GM12873 (cell line): ENCODE results near the gene GNG5.

ENCODE experiments used
- TF ChIP-seq, protein P1 (sequence below): IDR thresholded peaks from 2 replicates; pipeline ENCODE4 v1.5.1; 2012; ENCODE audit warnings: low read depth, mild to moderate bottlenecking, moderate library complexity, low read length, control low read depth; ENCODE audit not compliant: insufficient read depth; ENCODE audit errors: missing control alignments

GNG5 gene

DNA sequence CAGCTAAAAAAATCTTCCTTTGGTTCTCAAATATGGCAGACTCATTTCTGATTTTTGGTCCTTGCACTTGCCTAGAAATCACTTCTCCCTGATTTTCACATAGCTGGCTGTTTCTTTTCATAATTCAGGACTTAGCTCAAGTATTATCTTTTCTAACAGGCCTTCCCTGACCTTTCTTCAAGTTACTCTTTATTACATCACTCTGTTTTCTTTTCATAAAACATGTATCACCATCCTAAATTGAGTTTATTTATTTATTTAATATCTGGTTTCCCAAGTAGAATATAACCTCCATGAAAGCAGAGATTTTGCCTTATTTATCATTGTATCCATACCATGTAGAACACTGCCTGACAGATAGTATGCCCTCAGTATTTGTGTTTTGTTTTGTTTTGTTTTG is 18.2 kb upstream of the GNG5 start:
- TF ChIP-seq, protein P1, sequence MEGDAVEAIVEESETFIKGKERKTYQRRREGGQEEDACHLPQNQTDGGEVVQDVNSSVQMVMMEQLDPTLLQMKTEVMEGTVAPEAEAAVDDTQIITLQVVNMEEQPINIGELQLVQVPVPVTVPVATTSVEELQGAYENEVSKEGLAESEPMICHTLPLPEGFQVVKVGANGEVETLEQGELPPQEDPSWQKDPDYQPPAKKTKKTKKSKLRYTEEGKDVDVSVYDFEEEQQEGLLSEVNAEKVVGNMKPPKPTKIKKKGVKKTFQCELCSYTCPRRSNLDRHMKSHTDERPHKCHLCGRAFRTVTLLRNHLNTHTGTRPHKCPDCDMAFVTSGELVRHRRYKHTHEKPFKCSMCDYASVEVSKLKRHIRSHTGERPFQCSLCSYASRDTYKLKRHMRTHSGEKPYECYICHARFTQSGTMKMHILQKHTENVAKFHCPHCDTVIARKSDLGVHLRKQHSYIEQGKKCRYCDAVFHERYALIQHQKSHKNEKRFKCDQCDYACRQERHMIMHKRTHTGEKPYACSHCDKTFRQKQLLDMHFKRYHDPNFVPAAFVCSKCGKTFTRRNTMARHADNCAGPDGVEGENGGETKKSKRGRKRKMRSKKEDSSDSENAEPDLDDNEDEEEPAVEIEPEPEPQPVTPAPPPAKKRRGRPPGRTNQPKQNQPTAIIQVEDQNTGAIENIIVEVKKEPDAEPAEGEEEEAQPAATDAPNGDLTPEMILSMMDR, result no peak

DNA sequence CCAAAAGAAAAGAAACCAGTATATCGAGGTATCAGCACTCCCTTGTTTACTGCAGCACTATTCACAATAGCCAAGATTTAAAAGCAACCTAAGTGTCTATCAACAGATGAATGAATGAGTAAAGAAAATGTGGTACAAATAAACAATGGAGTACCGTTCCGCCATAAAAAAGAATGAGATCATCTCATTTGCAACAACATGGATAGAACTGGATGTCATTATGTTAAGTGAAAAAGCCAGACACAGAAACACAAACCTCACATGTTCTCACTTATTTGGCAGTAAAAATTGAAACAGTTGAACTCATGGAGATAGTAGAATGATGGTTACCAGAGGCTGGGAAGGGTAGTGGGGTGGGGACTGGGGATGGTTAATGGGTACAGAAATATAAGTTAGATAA is 4.3 kb upstream of the GNG5 start:
- TF ChIP-seq, protein P1, result no peak

DNA sequence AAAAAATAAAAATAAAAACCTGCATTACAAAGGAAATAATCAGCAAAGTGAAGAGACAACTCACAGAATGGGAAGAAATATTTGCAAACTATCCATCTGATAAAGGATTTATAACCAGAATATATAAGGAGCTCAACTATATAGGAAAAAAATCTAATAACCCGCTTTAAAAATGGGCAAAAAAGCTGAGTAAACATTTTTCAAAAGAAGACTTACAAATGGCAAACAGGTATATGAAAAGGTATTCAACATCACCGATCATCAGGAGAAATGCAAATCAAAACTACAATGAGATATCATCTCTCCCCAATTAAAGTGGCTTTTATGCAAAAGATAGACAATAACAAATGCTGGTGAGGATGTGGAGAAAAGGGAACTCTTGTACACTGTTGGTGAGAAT is 3.8 kb upstream of the GNG5 start:
- TF ChIP-seq, protein P1, result no peak

DNA sequence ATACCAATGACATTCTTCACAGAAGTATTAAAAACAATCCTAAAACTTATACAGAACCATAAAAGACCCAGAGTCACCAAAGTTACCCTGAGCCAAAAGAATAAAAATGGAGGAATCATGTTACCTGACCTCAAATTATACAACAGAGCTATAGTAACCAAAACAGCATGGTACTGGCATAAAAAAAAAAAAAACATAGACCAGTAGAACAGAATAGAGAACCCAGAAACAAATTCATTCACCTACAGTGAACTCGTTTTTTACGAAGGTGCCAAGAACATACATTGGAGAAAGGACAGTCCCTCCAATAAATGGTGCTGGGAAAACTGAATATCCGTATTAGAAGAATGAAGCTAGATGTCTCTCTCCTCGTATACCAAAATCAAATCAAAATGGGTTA is 2.6 kb upstream of the GNG5 start:
- TF ChIP-seq, protein P1, result no peak

DNA sequence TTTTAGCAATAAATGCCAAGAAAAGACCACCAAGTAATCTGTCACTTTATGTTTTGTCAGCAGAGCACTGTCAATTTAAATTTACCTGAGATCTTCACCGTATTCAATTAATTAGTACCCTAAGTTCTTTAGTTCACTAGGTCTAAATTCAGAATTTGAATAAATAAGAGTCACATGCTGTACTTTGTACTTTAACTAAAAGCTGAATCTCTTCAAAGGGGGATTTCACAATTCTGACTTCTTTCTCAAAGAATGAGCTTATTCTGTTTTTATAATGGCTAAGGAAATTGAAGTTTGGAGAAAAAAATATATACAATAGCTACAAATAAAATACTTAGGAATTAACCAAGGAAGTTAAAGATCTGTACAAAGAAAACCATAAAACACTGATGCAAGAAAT is 2.1 kb upstream of the GNG5 start:
- TF ChIP-seq, protein P1, result no peak

DNA sequence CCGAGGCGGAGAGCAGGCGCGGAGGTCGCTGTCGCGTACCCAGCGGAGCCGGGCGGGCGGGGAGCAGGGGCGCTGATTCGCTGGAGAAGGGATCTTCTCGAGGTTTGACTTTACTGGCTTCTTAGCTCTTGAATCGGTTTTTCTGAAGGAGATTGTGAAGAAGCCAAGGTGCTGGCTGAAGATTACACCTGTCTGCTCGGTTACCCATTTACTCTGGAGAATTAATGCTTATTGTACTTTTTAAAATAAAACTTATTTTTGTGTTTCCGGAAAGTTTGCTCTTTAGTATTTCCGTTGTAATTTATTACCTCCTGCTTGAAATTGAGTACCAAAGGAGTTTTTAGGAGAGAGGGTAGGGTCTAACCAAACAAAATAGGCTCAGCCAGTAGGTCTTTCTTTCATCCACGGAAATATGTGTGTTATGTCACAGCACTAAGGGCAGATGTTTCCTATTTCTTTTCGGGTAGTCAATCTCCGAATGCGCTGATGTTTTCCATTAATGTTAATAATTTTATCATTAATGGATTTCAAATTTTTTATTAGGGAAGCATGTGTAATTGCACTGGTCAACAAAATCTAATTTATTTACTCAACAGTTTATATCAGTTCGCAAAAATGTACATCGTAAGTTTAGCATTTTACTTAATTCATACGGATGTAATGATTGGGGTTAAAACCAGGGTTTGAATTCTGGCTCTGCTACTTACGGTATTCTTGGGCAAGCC is 510 bp upstream of the GNG5 start:
- TF ChIP-seq, protein P1, result no peak

DNA sequence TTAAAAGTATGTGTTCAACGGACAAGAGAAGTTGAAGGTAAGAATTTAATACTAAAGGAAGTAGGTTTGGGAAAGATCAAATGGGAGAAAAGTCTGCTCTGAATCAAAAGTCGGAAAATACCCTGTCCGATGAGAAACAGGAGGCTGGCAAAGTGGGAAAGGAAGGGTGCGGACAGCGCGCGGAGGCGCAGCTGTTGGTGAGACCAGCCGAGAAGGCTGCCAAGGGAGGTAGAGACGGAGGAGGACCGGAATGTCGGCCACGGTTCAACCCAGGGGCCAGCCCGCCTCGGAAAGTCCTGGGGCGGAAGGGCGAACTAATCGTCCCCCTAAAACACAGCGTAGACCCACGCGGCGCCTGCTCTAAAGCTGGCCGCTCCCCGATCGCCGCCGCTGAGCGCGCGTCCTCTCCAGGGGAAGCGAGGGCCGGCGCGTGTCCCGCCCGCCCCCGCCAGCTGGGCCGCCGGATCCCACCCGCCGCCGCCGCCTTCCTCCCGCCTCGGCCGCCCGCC is 834 bp downstream of the GNG5 start:
- TF ChIP-seq, protein P1, result no peak
